Stimulated activated CD8-positive, alpha-beta memory T cell treated with anti-CD3 and anti-CD28 coated beads, Interleukin-7, amount 100 ng/mL, for 24 hours (primary cell): ENCODE results near the gene SLC30A3.
A peak's percentile ranks its signal among the peaks of the same experiment; 100 is the strongest.
"Not testable (repeated sequence)": the region's sequence is repeated elsewhere in the genome, so short reads cannot be mapped to it uniquely, and the experiment has no call there.

ENCODE experiments used
- DNase-seq: peaks from one replicate; pipeline ENCODE4 v3.0.0-alpha.2; 2020; ENCODE audit warnings: low read depth

SLC30A3 gene

GRCh38 chr2:27262379-27263286 is at the start of gene SLC30A3:
TSS of gene SLC30A3 (minus strand) at chr2:27263047. CDS start at chr2:27262906, 141 bp downstream.
- peak; percentile 42 for DNase-seq

DNA sequence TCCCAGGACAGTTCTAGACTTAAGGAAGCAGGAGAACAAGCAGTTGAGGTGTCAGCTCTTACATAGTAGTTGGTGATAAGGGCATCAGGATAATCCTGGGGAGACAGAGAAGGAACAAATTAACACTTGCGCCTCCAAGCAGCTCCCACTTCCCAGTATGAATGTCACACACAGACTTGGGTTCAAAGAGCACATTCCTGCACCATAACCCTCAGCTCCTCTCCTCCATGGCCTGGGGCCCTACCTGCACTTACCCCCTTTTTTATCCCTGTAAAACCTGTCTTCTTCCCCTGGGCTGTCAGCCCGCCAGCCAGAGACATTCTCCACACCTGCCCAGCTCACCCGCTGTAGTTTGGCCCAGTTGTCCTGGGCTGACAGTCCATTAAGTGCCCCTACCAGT is 49.3 kb upstream of the SLC30A3 start:
- DNase-seq = no peak

DNA sequence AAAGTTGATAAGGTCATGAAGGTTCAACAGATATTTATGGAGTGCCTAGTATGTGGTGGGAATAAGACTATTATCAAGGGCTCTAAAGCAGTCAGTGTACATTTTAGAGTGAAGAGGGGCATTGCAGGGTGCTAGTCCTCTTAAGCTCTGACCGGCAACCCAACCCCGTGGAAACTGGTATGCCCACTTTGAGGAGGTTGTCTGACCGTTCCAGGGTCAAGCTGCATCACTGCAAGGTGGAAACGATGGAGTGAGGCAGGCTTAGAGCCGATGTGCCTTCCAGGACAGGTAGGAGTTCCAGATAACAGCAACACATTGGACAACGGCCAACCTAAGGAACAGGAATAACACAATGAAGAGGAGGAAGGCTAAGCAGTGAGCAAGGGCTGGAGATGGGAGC is 46.8 kb upstream of the SLC30A3 start:
- no peak for DNase-seq

DNA sequence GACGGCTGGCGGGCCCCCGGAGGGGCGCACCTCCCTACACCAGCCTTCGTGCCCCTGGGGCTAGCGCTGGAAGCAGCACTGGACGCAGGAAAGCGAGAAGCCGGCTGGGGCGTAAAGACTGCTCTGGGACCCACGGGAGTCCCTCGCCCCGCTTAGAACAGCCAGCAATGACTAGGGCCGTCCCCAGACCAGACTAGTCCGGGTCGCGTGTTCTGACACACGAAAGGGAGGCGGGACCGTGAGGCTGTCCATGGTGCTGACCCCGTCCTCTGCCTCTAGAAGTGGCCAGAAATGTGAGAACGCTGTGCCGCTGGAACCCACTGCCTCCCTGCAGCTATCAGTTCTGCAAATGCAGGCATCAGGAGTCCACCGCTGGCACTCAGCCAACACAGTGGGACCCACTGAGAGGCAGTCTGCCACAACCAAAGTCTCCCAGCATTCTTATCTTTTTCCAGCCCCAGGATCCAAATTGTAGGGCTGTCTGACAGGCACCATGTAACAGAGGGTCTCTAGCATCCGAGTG is 45.6 kb upstream of the SLC30A3 start, which contains the start of gene UCN:
Gene UCN (minus strand): TSS at position 87 of the 523 bp plus-strand sequence. CDS start 550 bp downstream, outside the sequence.
- no peak for DNase-seq

DNA sequence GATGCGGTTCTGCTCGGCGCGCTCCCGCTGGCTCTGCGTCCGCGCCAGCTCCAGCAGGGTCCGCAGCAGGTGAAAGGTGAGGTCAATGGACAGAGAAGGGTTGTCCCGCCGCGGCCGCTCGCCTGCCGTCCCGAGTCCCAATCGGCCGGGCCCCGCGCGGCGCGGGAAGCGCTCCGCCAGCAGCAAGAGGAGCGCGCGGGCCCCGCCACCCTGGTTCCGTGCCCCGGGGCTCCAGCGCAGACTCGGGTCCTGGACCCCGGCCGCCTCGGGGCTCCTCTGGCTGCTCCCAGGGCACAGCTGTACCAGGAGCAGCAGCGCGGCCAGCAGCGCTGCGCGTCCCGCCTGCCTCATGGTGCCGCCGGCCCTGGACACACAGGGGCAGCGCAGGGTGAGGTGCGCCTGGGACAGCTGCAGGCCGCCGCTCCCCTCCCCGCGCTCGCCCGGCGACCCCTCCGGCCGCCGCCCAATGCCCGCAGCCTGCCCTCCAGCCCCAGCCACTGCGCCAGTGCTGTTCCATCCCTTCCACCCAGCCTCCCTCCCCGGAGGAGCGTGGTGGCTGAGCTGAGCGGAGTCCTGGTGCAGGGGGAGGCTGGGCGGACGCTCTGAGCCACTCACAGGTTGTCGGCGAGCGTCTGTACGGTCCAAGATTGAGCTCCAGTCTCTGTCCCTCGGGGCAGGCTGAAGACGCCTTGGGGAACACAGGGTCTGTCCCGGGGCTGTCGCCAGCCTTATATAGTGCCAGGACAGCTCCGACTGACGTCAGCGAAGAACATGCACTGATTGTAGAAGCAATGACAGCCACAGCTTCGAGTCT is 44.9 kb upstream of the SLC30A3 start:
- DNase-seq = no peak

DNA sequence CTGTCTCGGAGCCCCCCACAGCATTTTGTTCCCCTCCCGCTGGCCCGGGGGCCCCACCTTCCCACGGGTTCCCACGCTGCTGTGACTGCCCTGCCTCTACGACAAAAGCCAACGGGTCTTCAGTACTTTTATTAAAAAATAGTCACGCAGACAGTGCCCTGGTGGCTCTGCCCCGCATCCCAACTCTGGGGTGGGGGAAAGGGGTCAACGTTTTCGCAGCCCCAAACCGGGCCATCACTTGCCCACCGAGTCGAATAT is 44.4 kb upstream of the SLC30A3 start:
- no peak for DNase-seq

GRCh38 chr2:27306573-27307286 is 43.9 kb upstream of the SLC30A3 start:
- no peak for DNase-seq

GRCh38 chr2:27306136-27306535 is 43.3 kb upstream of the SLC30A3 start:
- no peak for DNase-seq

- no peak for DNase-seq
These were observed 42.7 kb upstream of the SLC30A3 start for GRCh38 chr2:27305516-27305915.

- no peak for DNase-seq
These were observed 41.8 kb upstream of the SLC30A3 start for GRCh38 chr2:27304488-27305240.

- DNase-seq = no peak
These were observed 40.5 kb upstream of the SLC30A3 start for GRCh38 chr2:27303093-27304025.

GRCh38 chr2:27300606-27301005 is 37.8 kb upstream of the SLC30A3 start:
- DNase-seq = not testable (repeated sequence)

- DNase-seq = no peak
These were observed 35.7 kb upstream of the SLC30A3 start for GRCh38 chr2:27298391-27299080.

GRCh38 chr2:27297195-27297594 is 34.3 kb upstream of the SLC30A3 start:
- DNase-seq = no peak

GRCh38 chr2:27296481-27296880 is 33.6 kb upstream of the SLC30A3 start:
- DNase-seq = no peak

- no peak for DNase-seq
These were observed 32.1 kb upstream of the SLC30A3 start for GRCh38 chr2:27294928-27295327.

DNA sequence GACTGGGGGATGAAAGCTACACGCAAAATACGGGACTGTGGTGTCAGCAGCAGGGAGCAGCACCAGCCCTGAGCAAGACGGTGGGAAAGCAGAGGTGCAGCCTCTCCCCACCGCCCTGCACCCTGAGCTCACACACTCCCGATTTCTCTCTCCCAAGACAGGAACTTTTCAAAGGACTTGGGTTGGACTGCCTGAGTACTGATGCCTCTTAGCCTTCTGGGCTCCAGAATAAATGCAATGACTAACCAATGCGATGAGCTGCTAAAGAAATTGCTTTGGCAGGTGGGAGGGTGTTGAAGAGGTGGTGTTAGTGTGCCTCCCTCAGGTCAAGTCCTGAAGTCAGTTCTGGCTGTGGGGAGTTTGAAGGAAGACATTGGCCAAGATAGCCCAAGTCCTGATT is 29.0 kb upstream of the SLC30A3 start:
- no peak for DNase-seq

DNA sequence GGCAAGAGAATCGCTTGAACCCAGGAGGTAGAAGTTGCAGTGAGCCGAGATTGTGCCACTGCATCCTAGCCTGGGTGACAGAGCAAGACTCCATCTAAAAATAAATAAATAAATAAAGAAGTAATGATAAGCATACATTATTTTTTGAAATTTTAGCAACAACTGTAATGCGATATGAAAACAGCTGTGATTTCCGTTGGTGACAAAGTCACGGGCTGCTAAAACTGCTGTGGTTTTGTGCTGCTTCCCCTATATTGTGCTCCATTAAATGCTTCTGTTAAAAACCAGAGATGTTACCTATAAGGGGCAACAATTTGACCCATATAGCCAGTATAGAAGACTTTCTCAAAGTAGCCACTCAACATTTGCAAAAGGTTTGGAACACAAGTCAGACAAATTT is 27.7 kb upstream of the SLC30A3 start:
- no peak for DNase-seq

DNA sequence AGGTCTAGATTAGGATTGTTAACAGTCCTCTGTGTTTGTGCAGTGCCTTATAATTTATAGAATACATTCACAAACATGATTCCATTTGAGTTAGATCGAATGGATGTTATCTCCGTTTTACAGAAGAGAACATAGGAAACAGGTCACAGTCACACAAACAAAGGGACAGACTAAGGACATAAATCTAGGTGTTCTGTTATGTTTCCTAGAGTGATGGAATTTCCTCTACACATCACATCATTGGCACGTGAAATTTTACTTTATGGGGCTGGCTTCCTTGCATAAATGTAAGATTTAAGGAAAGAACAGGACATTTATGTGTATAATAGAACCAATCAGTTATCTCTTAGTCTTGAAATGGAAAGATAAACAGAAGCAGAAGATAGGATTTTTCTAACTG is 25.8 kb upstream of the SLC30A3 start:
- no peak for DNase-seq

DNA sequence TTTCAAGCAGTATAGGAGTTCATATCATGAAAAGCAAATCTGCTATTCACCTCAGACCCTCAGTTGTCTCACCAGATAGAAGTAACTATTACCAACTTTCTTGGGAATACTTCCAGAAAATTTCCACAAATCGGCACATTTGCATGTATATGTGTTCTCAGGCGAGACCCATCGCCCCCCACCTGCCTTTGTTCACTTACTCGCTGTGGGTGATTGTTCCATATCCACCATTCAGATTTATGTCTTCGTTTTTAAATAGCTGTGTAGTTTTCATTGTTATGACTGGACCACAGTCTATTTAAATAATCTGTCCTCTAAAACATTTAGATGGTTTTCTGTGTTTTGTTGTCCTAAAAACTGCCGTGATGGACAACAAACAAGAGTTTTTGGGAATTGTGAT is 22.6 kb upstream of the SLC30A3 start:
- no peak for DNase-seq
